GM23248 (cell line): ENCODE measurements around the gene LRCH2.

ENCODE experiments used
- EZH2 ChIP-seq: fragments of 200-600 bp; sonication (generic); IDR thresholded peaks from 2 replicates; pipeline ENCODE4 v1.6.1; 2018; ENCODE audit warnings: antibody characterized with exemption, mild to moderate bottlenecking; ENCODE audit not compliant: insufficient read depth, poor library complexity, severe bottlenecking
- EZH2phosphoT487 ChIP-seq: fragments of 200-600 bp; sonication (generic); IDR thresholded peaks from 2 replicates; pipeline ENCODE4 v1.6.1; 2018; ENCODE audit warnings: antibody characterized with exemption, moderate library complexity, mild to moderate bottlenecking, low read depth; ENCODE audit not compliant: insufficient read depth

- TF ChIP-seq EZH2, result no peak
- no peak for TF ChIP-seq EZH2phosphoT487
Measured at GRCh38 chrX:115189110-115189509, 44.8 kb downstream of the LRCH2 start, which contains the start of gene RBMXL3.
